AG10803 (cell line): ENCODE results near the gene PIK3R6.

Experiments
- DNase-seq: peaks from one replicate; pipeline ENCODE4 v3.0.0; 2010; ENCODE audit warnings: low read depth
- H3K4me3 ChIP-seq: 2 replicates; pipeline ENCODE4 v1.5.1; 2011; ENCODE audit warnings: mild to moderate bottlenecking, low read length, control low read depth
- CTCF ChIP-seq: conservative IDR thresholded peaks from 2 replicates; pipeline ENCODE4 v1.5.1; 2011; ENCODE audit warnings: mild to moderate bottlenecking, low read length, control low read depth, inconsistent platforms

Gene PIK3R6

GRCh38 chr17:8894202-8894671, 26.8 kb upstream of the PIK3R6 start:
- TF ChIP-seq CTCF, result no peak
- peak overlapping the region; percentile 26 for H3K4me3 ChIP-seq
- no peak for DNase-seq

GRCh38 chr17:8893621-8894201, 26.2 kb upstream of the PIK3R6 start:
- no peak overlapping the region for H3K4me3 ChIP-seq
- TF ChIP-seq CTCF, result no peak
- DNase-seq, result no peak

GRCh38 chr17:8893059-8893458, 25.6 kb upstream of the PIK3R6 start:
- no peak overlapping the region for H3K4me3 ChIP-seq
- TF ChIP-seq CTCF, result no peak
- no peak for DNase-seq

- DNase-seq, result no peak
- H3K4me3 ChIP-seq, result no peak overlapping the region
- TF ChIP-seq CTCF, result no peak
Observed at GRCh38 chr17:8892338-8892690, 24.8 kb upstream of the PIK3R6 start.

GRCh38 chr17:8890671-8891070, 23.2 kb upstream of the PIK3R6 start:
- H3K4me3 ChIP-seq, result no peak overlapping the region
- no peak for DNase-seq
- TF ChIP-seq CTCF, result no peak

- no peak overlapping the region for H3K4me3 ChIP-seq
- TF ChIP-seq CTCF, result no peak
- no peak for DNase-seq
Observed at GRCh38 chr17:8889458-8890210, 22.2 kb upstream of the PIK3R6 start.

GRCh38 chr17:8888704-8889302, 21.3 kb upstream of the PIK3R6 start:
- H3K4me3 ChIP-seq, result no peak overlapping the region
- no peak for DNase-seq
- TF ChIP-seq CTCF, result no peak
